Hematopoietic multipotent progenitor cell treated with erythropoietin and hydrocortisone succinate and interleukin-3 and kit ligand, for 17 days (in vitro differentiated cells): ENCODE data around the gene SPATA32.

Experiments used
- DNase-seq: peaks from one replicate; pipeline ENCODE4 v3.0.0-alpha.2; 2015; ENCODE audit warnings: low spot score

The SPATA32 gene

DNA sequence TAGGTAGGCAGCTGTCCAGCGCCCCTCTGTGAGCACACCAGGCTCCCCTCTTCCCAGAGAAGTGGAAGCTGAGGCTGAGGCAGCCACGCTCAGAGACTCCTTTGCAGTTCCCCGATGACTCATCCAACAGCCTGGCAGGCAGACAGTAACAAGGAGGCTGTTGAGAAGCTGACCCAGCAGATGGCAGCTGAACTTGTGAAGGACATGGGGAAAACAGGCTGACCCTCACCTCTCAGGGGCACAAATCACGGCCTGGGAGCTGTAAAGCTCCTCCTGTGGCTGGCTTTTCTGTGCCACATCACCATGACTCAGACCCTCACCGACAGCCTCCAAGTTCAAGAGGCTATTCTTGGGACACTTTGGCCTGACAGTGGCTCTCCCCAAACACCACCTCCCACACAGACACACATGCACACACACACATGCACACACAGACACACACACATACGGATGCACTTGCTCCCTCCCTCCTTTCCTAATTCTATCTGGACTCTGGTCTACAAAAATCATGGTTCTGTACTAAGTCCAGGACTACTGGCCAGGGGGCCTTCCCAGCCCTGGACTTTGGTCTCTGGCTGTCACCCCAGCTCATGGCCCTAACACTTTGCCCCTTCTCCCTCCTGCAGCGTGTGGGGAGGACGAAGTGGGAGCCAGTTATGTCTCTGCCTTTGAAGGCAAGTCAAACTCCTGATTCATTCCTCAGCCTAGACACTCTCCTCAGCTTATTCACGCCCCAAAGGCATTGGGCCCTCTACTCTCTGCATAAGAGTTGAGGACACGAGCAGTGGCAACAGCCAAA is 31.7 kb upstream of the SPATA32 start:
- DNase-seq, result no peak

DNA sequence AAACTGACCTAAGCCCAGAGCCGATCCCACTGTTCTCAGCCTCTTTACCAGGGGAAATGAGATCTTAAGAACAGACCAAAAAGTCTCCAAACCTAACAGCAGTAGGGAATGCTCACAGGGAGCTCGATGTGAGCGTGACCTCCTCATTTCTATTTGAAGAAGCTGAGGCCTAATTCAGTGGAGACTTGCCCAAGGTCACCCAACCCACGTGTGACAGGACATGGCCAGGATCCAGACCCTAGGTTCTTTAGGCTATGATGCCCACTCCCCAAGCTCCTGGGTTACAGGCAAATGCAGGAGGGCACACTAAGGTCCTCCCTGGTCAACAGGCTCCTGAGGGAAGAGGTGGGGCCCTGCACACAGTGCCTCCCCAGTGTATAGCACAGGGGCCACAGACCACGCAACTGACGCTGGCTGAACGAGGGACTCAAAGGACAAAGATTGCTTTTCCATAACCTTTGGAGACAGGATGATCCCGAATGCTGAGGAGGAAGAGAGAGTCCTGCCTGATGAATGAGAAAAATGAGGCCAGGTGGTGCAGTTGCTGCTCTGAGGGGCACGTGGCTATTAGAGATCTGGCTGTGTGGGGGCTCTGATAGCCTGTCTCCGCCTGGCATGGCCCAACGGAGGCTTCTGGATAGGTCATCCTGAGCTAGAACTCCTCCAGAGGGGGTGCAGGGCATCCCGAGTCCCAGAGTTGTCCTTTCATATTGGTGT is 31.0 kb upstream of the SPATA32 start:
- DNase-seq, result no peak

- no peak for DNase-seq
Measured at GRCh38 chr17:45291171-45291805, 29.4 kb upstream of the SPATA32 start.

GRCh38 chr17:45290269-45290765 is 28.4 kb upstream of the SPATA32 start:
- DNase-seq, result no peak

GRCh38 chr17:45289301-45290268 is 27.7 kb upstream of the SPATA32 start:
- DNase-seq, result no peak

GRCh38 chr17:45288825-45289224 is 26.9 kb upstream of the SPATA32 start:
- no peak for DNase-seq

DNA sequence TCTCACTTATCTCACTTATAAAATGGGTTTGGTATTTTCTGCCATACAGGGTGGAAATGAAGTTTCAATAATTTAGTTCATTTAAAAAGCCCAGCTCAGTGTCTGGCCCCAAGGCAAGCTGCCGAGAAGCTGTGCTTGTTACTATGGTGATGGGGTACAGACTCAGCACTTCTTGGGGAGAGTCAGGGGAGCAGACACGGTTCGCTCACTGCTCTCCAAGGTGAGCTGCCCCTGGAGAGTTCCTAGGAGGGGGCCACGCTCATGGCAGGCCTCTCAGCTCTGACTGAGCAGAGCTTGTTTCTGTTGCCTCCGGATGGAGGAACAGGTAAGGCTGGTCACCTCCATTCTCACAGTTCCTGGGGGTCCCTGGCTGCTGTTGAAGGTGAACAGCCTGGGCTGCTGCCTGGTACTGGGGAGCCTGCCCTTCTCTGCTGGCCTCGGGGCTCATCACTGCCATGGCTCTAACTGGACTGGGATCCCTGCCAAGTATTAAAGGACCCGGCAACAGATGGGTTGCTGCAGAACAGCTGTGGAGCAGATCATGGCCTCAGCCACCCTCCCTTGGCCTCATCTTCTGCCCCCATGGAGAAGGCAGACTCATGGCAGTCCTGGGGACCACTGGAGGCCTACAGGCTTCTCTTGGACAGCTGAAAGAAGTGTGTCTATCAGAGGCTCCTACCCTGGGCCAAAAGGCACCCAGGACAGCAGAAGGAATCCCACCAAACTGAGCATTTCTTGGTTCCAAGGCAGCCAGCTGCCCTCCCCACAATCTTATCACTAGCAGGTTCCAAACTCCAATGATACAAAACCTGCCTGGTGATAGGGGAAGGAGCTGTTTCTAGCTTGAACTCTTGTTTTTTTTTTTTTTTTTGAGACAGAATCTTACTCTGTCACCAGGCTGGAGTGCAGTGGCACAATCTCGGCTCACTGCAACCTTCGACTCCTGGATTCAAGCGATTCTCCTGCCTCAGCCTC is 25.9 kb upstream of the SPATA32 start:
- no peak for DNase-seq

- no peak for DNase-seq
Measured at GRCh38 chr17:45286286-45286685, 24.4 kb upstream of the SPATA32 start.

DNA sequence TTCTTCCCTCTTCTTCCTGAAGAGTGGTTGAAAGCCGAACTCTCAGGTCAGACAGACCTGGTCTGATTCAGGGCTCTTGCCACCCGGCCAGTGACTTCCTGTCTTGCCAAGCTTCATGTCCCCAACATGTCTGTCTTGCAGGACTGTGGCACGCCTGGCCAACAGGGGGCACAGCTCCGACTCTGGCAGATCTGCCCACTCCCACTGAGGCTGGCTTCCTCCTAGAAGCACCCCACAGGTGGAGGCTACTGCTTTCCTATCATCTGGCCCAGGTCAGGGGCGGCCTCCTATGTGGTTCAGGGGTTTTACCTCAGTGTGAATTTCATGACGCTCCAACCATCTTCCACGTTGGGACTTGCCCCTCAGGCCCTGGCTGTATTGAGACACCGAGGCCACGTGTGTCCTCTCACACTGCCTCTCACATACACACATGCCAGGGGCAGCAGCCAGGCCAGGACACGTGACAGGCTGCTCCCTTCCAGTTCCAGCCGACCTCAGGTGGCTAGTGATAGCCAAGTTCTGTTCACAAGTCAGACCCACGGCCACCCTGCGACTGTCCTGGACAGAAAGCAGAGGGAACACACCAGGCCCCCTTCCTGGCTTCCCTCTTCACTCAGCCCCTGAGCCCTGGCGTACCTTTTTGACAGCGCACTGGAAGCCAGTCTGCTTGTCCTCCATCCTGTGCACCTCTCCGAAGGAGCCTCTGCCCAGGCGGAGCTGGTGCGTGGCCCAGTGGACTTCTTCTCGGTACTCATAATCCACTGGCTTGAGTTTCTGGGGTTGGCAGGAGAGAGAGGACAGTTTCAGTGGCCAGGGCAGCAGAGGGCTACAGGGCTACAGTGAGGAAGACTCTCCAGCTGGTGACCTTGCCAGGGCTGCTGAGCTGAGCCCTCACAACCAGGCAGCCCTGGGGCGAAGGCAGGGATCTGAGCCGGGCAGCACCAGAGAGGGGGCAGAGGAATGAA is 22.6 kb upstream of the SPATA32 start:
- DNase-seq, result no peak

- no peak for DNase-seq
Measured at GRCh38 chr17:45283711-45284110, 21.8 kb upstream of the SPATA32 start.

- no peak for DNase-seq
Measured at GRCh38 chr17:45282683-45283644, 21.1 kb upstream of the SPATA32 start.

DNA sequence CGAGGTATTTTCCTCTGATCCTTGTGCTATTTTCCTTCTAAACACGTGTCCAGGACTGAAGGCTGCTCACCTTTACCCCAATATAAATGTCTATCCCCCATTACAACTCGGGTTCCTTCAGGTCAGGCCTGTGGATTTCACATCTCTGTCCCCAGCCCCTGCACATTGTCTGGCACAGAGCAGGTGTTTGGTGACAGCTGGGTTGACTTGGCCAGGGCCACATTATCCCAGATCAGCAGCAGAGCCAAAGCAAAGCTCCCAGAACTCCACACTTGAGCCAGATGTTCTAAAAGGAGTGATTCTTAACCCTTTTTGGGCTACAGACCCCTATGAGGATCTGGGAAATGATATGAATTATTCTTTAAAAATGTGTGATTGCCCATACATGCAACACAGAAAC is 18.0 kb upstream of the SPATA32 start:
- DNase-seq, result no peak

DNA sequence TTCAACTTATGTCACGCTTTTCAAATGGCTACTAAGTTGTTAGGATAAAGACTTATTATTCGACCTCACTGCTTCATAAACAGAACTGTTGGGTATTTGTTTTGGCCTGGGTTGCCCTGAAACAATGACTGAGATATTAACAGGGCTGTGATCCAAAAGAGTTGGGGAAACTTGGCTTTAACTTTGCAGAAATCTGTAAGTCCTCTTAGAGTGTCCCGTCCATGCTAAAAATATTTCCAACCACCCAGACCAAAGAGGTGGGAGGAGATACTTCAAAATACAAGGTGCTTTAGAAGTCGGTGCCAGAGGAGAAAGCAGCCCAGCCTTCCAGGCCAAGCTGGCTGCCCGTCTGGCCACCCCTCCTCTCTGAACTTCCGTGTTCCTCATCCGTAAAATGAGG is 16.1 kb upstream of the SPATA32 start:
- no peak for DNase-seq

GRCh38 chr17:45277216-45277849 is 15.4 kb upstream of the SPATA32 start:
- peak; percentile 98 for DNase-seq

DNA sequence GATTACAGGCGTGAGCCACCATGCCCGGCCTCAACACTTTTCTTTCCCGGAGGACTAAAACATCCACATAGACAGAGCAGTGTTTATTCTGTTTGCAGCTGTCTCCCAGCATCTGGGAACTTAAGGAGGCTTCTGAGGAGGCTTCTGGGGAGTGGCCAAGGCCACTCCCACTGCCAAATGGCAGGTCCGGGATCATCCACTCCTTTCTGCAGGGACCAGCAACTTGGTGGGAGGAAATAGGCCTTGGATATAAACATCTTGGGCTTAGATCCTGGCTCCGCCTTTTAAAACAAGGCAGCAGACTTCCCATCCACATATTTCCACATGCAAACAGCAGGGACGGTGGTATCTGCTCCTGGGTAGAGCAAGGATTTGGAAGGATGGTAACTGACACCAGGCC is 14.1 kb upstream of the SPATA32 start:
- no peak for DNase-seq

DNA sequence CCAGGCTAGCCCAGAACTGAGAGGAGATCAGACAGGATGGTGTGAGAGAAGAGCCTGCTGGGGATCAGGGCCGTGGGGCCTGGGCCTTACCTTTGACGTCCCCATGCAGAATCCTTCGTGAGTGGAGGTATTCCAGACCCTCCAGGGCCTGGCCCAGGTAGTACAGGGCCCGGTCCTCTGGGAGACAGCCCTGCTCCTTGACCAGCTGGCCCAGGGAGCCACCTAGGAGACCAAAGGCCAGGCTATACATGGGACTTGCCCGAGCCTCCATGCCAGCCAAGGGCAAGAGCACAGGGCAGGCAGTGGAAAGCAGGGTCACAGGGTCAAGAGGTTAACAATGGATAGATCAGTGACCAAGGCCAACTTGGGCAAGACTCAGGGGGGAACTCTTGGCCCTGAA is 12.1 kb upstream of the SPATA32 start:
- no peak for DNase-seq

GRCh38 chr17:45273551-45273957 is 11.7 kb upstream of the SPATA32 start:
- no peak for DNase-seq

GRCh38 chr17:45271603-45272002 is 9.7 kb upstream of the SPATA32 start:
- no peak for DNase-seq
